Astrocyte of the cerebellum (primary cell): ENCODE data around the gene KRT72.

Source experiments
- DNase-seq: peaks from one replicate; pipeline ENCODE4 v3.0.0-alpha.2; 2011; ENCODE audit warnings: low read depth
- H3K4me3 ChIP-seq: 2 replicates; pipeline ENCODE4 v1.5.1; 2011; ENCODE audit warnings: mild to moderate bottlenecking, low read depth, low read length, moderate library complexity
- in situ Hi-C: cut with HindIII; loops from 2 replicates; pipeline ENCODE4 v1.10.0; 2017; ENCODE audit warnings: low sequenced_read_pairs
- TF ChIP-seq, protein P1 (sequence below): IDR thresholded peaks from 2 replicates; pipeline ENCODE4 v1.5.1; 2012; ENCODE audit warnings: low read length, low read depth, moderate library complexity, mild to moderate bottlenecking; ENCODE audit errors: missing control alignments

Gene KRT72

DNA sequence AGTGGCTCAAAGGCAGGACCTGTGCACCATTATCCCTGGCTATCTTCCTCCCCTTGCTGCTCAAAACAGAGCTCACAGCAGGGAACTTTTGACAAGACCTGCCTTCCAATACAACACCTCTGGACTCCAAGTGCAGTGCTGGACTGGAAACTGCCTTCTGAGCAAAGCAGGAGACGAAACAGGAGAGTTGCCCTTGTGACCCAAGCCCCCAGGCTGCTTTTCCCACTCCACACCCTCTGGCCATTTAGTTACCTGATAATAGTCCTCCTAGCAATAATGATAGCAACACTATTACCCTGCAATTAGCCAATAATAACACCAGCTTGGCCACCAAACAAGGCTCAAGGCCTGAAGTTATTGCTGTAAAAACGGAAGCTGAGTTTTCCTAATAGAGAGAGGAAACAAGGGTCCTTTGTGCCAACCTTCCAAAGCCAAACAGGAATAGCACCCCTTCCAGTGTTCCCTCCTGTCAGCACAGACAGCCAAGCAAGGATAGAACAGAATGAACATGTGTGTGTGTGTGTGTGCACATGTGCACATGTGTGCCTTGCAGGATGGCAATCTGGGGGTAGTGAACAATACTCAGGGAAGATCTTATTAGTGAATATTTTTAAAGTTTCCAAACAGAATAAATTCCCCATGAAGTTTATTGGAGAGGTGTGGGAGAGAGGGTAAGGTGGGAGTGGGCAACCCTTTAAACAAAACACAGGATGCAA, 26.3 kb upstream of the KRT72 start:
- TF ChIP-seq, protein P1, sequence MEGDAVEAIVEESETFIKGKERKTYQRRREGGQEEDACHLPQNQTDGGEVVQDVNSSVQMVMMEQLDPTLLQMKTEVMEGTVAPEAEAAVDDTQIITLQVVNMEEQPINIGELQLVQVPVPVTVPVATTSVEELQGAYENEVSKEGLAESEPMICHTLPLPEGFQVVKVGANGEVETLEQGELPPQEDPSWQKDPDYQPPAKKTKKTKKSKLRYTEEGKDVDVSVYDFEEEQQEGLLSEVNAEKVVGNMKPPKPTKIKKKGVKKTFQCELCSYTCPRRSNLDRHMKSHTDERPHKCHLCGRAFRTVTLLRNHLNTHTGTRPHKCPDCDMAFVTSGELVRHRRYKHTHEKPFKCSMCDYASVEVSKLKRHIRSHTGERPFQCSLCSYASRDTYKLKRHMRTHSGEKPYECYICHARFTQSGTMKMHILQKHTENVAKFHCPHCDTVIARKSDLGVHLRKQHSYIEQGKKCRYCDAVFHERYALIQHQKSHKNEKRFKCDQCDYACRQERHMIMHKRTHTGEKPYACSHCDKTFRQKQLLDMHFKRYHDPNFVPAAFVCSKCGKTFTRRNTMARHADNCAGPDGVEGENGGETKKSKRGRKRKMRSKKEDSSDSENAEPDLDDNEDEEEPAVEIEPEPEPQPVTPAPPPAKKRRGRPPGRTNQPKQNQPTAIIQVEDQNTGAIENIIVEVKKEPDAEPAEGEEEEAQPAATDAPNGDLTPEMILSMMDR, result no peak
- DNase-seq, result no peak
- H3K4me3 ChIP-seq, result no peak overlapping the region
- in situ Hi-C loops, result no loop called here

DNA sequence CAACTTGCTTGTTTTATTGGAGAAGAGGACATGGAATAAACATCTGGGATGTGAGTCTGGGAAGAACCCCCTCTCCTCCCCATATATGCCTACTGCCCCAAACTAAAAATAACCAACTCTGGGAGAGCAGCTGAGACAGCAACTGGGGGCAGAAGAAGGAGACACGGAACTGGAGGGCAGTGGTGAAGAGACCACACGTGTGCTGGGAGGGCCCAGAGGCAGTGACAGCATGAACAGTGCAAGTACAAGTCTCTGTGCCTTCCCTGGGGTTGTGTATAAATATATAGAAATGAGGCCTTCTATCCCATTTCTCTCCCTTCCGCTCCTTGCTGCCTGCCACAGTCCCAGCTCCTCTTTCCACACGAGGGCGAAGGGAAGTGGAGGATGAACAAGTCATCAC, 21.1 kb upstream of the KRT72 start:
- TF ChIP-seq, protein P1, result no peak
- H3K4me3 ChIP-seq, result no peak overlapping the region

DNA sequence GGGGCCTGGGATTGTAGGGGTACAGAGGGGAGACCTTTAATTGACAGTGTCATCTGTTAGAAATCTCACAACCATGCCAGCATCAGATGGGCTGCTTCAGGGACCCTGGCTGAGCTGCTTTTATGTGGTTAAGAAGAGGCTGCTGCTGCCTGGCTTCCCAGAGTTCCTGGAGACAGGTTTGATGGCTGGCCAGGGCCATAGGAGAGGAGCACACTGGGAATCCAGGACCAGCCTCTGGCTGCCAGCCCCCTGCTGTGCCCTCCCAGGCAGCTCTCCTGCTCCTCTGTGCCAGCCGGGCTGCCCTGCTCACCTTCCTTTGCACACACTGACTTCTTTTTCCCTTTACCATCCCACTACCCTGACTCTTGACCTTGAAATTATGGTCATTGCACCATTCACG, 17.6 kb upstream of the KRT72 start:
- DNase-seq, result no peak
- TF ChIP-seq, protein P1, result no peak
- no peak overlapping the region for H3K4me3 ChIP-seq
- in situ Hi-C loops, result no loop called here

More for the DNA sequence above, 21.1 kb upstream of the KRT72 start:
- no peak for DNase-seq
- in situ Hi-C loops, result no loop called here

DNA sequence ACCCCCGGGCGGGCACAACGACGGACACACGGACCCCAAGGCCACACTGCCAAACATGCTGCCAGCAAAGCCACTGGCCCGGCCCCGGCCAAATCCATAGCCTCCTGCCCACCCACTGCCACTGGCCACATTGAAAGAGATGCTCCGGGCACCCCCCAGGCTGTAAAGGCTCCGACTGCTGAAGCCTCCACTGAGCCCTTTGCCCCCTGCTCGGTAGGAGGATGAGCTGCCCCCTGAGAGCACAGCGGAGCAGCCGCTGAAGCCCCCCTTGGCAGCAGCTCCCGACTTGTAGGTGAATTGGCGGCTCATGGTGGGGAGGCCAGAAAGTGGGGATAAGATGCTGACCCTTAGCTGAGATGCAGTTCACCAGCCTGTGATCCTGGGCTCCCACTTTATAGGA, 17.0 kb upstream of the KRT72 start, which contains the start of gene KRT73:
Gene KRT73, minus strand, starts transcription at position 344 of the 400 bp plus-strand sequence. Its CDS starts 35 bp downstream, at position 309.
- no peak within 1 kb of the TSS for H3K4me3 ChIP-seq
- TF ChIP-seq, protein P1, result no peak
- DNase-seq, result no peak
- in situ Hi-C loops, result no loop called here

DNA sequence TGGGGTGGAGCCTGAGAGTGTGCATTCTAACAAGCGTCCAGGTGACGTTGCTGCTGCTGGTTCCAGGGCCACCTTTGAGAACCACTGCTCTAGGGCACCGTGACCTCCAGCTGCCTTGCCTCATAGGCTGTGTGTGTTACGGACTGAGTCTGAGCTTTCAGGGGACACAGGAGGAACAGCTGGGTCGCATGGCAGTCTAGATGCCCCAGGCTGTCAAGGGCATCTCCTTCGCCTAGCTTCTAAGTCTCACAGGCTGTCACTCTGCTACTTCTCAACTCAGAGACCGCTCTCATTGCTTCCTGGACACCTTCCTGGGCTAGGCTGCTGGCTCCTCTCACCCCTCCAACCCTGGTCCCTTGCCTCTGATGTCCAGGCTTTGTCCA, 16.1 kb upstream of the KRT72 start:
- no peak for DNase-seq
- TF ChIP-seq, protein P1, result no peak
- no peak overlapping the region for H3K4me3 ChIP-seq
- in situ Hi-C loops, result no loop called here

DNA sequence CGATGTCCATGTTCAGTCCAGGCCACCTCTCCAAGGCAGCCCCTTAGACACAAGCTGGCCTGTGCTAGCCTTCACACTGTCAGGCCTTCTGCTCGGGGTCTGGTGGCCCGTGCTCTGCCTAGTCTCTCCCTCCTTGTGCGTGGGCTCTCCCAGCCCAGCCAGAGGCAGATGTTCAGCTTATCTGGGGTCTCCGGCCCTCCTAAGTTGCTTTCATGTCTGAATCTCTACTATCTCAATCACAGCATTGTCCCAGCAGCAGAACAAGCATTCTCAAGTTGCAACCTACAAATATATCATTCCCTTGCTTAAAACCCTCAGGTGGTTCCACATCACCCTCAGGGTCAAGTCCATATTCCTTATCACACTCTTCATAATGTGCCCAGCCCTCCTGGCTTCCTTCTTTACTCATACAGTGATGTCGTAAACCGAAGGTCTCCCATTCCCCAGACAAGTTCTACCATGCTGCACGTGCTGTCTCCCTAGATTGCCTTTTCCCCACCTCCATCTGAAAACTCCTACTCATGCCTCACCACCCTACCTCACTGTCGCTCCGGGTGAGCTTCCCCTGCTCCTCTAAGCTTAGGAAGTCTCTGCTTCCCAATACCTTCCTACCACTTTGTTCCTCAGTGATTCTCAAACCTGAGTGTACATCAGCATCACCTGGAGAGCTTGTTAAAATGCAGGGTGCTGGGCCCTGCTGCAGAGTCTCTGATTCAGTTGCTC, 15.6 kb upstream of the KRT72 start:
- DNase-seq, result no peak
- no peak overlapping the region for H3K4me3 ChIP-seq
- TF ChIP-seq, protein P1, result no peak
- in situ Hi-C loops, result no loop called here
